Calu3 (cell line): ENCODE data around the gene CDK9. TPM values are rescaled to one million over a fixed set of nuclear protein-coding genes. Genes with fewer than 3 reads are reported as not detected.

Source experiments
- BruUV-seq: library from RNA; stranded (reverse); fragments of 400-500 nt; replicated peaks from 2 replicates; lab custom pipeline; 2021; lab: Mats Ljungman, UMichigan
- CTCF ChIA-PET: fragments of 300-600 bp; sonication (Branson Sonifier 250); formaldehyde crosslinking; loops from one replicate; lab custom pipeline; 2022; ENCODE audit warnings: antibody characterized with exemption; lab: Charles Lee
- DNase-seq: peaks from one replicate; pipeline ENCODE4 v3.0.0; 2022
- H3K27ac Mint-ChIP-seq: one replicate; pipeline ENCODE4 v1.8.0; 2022; ENCODE audit warnings: mixed read lengths; ENCODE audit not compliant: unreplicated experiment
- H3K27me3 Mint-ChIP-seq: one replicate; pipeline ENCODE4 v1.8.0; 2022; ENCODE audit warnings: mixed read lengths; ENCODE audit not compliant: unreplicated experiment
- H3K36me3 Mint-ChIP-seq: one replicate; pipeline ENCODE4 v1.8.0; 2022; ENCODE audit warnings: mild to moderate bottlenecking, moderate library complexity, mixed read lengths; ENCODE audit not compliant: insufficient read depth, unreplicated experiment
- H3K4me1 Mint-ChIP-seq: one replicate; pipeline ENCODE4 v1.8.0; 2022; ENCODE audit warnings: mild to moderate bottlenecking, low read depth, mixed read lengths; ENCODE audit not compliant: unreplicated experiment
- H3K4me3 Mint-ChIP-seq: one replicate; pipeline ENCODE4 v1.8.0; 2022; ENCODE audit warnings: mild to moderate bottlenecking, low read depth, moderate library complexity, mixed read lengths; ENCODE audit not compliant: unreplicated experiment
- H3K9me3 Mint-ChIP-seq: one replicate; pipeline ENCODE4 v1.8.0; 2022; ENCODE audit warnings: low read depth, mixed read lengths; ENCODE audit not compliant: unreplicated experiment
- CTCF ChIP-seq: fragments of 200-600 bp; IDR thresholded peaks from one replicate; pipeline ENCODE4 v1.8.0; 2022; ENCODE audit warnings: antibody characterized with exemption; ENCODE audit not compliant: unreplicated experiment
- intact Hi-C: fragments of 100-400 bp; cut with micrococcal nuclease; formaldehyde crosslinking; loops from one replicate; pipeline ENCODE4 v1.10.0; 2022; ENCODE audit not compliant: unreplicated experiment
- total RNA-seq: library from RNA; stranded (reverse); gene quantifications from 2 replicates; pipeline ENCODE4 v1.2.3, GENCODE V29; 2022

The CDK9 gene
- total RNA-seq, 1 experiment from 2014 or later: 41.8 TPM

GRCh38 chr9:127788337-127789011 is 2.6 kb downstream of the CDK9 start:
- peaks cover 80% of the 10 kb centered on the region for H3K36me3 Mint-ChIP-seq

GRCh38 chr9:127789179-127789578 is 3.3 kb downstream of the CDK9 start:
- no peak for DNase-seq
- no peak overlapping the region for H3K27ac Mint-ChIP-seq
- no peak for TF ChIP-seq CTCF
- BruUV-seq: TSS peak; percentile 0
- H3K36me3 Mint-ChIP-seq: peaks cover 79% of the 10 kb centered on the region
- no peaks in the 10 kb centered on the region for H3K9me3 Mint-ChIP-seq
- no peaks in the 10 kb centered on the region for H3K4me1 Mint-ChIP-seq
- H3K27me3 Mint-ChIP-seq: no peaks in the 10 kb centered on the region
- no peak overlapping the region for H3K4me3 Mint-ChIP-seq
- CTCF ChIA-PET: no interaction called here
- intact Hi-C loops: no loop called here

More at GRCh38 chr9:127788337-127789011, 2.6 kb downstream of the CDK9 start:
- Mint-ChIP-seq H3K27me3 (no peaks in the 10 kb centered on the region), H3K4me3 (no peak overlapping the region), H3K27ac (no peak overlapping the region), H3K9me3 (no peaks in the 10 kb centered on the region), H3K4me1 (no peaks in the 10 kb centered on the region)
- intact Hi-C loops: no loop called here
- no peak for TF ChIP-seq CTCF
- BruUV-seq: no TSS peak
- no peak for DNase-seq
- CTCF ChIA-PET: interaction anchor here (0.5 kb wide), 1 partner anchor 45 kb away, joined by 3 read pairs; no protein-coding TSS in a partner anchor

GRCh38 chr9:127790094-127790855 is 4.4 kb downstream of the CDK9 start:
- CTCF ChIA-PET: interaction anchor here (0.6 kb wide), 1 partner anchor 79 kb away, joined by 5 read pairs; no protein-coding TSS in a partner anchor
- BruUV-seq: no TSS peak
- Mint-ChIP-seq H3K4me1 (no peaks in the 10 kb centered on the region), H3K27ac (peak overlapping the region; percentile 7), H3K4me3 (no peak overlapping the region), H3K9me3 (no peaks in the 10 kb centered on the region), H3K27me3 (no peaks in the 10 kb centered on the region), H3K36me3 (peaks cover 76% of the 10 kb centered on the region)
- intact Hi-C loops: no loop called here
- TF ChIP-seq CTCF: no peak
- DNase-seq: no peak

- Mint-ChIP-seq H3K4me1 (no peaks in the 10 kb centered on the region), H3K9me3 (no peaks in the 10 kb centered on the region), H3K36me3 (peaks cover 71% of the 10 kb centered on the region), H3K27me3 (no peaks in the 10 kb centered on the region), H3K27ac (no peak overlapping the region), H3K4me3 (no peak overlapping the region)
- CTCF ChIA-PET: interaction anchor here (0.6 kb wide), 1 partner anchor 79 kb away, joined by 5 read pairs; no protein-coding TSS in a partner anchor
- no peak for DNase-seq
- intact Hi-C loops: no loop called here
- TF ChIP-seq CTCF: no peak
- no TSS peak for BruUV-seq
Measured at GRCh38 chr9:127791085-127791484, 5.3 kb downstream of the CDK9 start.
